MCF 10A (cell line): ENCODE data around the gene DSCAML1. TPM values are rescaled to one million over a fixed set of nuclear protein-coding genes. Genes with fewer than 3 reads are reported as not detected.

Experiments used
- BruUV-seq: library from RNA; stranded (reverse); fragments of 400-500 nt; replicated peaks from 2 replicates; lab custom pipeline; 2021; lab: Mats Ljungman, UMichigan
- CTCF ChIA-PET: fragments of 300-600 bp; sonication (Branson Sonifier 250); formaldehyde crosslinking; extraction: SDS; loops from one replicate; lab custom pipeline; 2021; ENCODE audit warnings: antibody characterized with exemption, inconsistent platforms; lab: Yijun Ruan, JAX
- POLR2A ChIA-PET: fragments of 300-600, 350-650 bp; sonication (Branson Sonifier 250); formaldehyde crosslinking; extraction: SDS; loops from one replicate; lab custom pipeline; 2020; ENCODE audit warnings: antibody characterized with exemption, inconsistent platforms; lab: Yijun Ruan, JAX
- DNase-seq: peaks from one replicate; pipeline ENCODE4 v3.0.0-alpha.2; 2018; ENCODE audit not compliant: unreplicated experiment
- H3K27ac Mint-ChIP-seq: one replicate; pipeline ENCODE4 v1.8.0; 2022; ENCODE audit warnings: mild to moderate bottlenecking, low read depth, mixed read lengths; ENCODE audit not compliant: unreplicated experiment
- H3K27me3 Mint-ChIP-seq: one replicate; pipeline ENCODE4 v1.8.0; 2022; ENCODE audit warnings: mixed read lengths; ENCODE audit not compliant: insufficient read depth, unreplicated experiment
- H3K36me3 Mint-ChIP-seq: one replicate; pipeline ENCODE4 v1.8.0; 2022; ENCODE audit warnings: mild to moderate bottlenecking, moderate library complexity, mixed read lengths; ENCODE audit not compliant: insufficient read depth, unreplicated experiment
- H3K4me1 Mint-ChIP-seq: one replicate; pipeline ENCODE4 v1.8.0; 2022; ENCODE audit warnings: mixed read lengths; ENCODE audit not compliant: insufficient read depth, unreplicated experiment
- H3K4me3 Mint-ChIP-seq: one replicate; pipeline ENCODE4 v1.8.0; 2022; ENCODE audit warnings: mild to moderate bottlenecking, moderate library complexity, mixed read lengths; ENCODE audit not compliant: unreplicated experiment
- H3K9me3 Mint-ChIP-seq: one replicate; pipeline ENCODE4 v1.8.0; 2022; ENCODE audit warnings: mixed read lengths; ENCODE audit not compliant: unreplicated experiment
- intact Hi-C: fragments of 100-400 bp; cut with micrococcal nuclease; formaldehyde crosslinking; loops from 2 replicates; pipeline ENCODE4 v1.14.1; 2022
- total RNA-seq: library from RNA; stranded (reverse); gene quantifications from 2 replicates; pipeline ENCODE4 v1.2.3, GENCODE V29; 2022
- TF ChIP-seq, protein P1 (sequence below): fragments of 200-600 bp; IDR thresholded peaks from one replicate; pipeline ENCODE4 v1.8.0; 2022; ENCODE audit warnings: antibody characterized with exemption, mild to moderate bottlenecking; ENCODE audit not compliant: unreplicated experiment

The DSCAML1 gene
- total RNA-seq, 1 experiment from 2014 or later = not detected

DNA sequence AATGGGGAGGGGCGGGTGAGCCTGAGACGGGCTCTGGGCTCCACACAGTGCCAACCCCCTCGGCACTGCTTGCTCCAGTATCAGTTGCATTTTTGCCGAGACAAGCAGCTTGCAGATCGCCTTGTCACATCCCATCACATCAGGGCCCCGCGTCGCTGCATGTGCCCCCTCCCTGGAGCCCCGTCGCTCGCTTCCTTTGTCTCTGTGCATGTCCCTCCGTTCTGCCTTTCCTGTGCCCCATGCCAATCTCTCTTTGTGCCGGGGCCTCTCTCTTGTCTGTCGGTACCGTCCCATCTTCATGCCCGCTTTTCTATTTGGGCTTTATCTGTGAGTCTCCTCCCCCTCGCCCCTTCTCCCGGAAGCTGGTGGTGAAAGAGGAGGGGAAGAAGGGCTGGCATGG, 267.2 kb downstream of the DSCAML1 start:
- CTCF ChIA-PET = no interaction called here
- H3K4me1 Mint-ChIP-seq = no peaks in the 10 kb centered on the region
- H3K9me3 Mint-ChIP-seq = no peaks in the 10 kb centered on the region
- H3K27me3 Mint-ChIP-seq = peaks cover 40% of the 10 kb centered on the region
- H3K27ac Mint-ChIP-seq = no peak overlapping the region
- BruUV-seq = no TSS peak
- no peak overlapping the region for H3K4me3 Mint-ChIP-seq
- TF ChIP-seq, protein P1, sequence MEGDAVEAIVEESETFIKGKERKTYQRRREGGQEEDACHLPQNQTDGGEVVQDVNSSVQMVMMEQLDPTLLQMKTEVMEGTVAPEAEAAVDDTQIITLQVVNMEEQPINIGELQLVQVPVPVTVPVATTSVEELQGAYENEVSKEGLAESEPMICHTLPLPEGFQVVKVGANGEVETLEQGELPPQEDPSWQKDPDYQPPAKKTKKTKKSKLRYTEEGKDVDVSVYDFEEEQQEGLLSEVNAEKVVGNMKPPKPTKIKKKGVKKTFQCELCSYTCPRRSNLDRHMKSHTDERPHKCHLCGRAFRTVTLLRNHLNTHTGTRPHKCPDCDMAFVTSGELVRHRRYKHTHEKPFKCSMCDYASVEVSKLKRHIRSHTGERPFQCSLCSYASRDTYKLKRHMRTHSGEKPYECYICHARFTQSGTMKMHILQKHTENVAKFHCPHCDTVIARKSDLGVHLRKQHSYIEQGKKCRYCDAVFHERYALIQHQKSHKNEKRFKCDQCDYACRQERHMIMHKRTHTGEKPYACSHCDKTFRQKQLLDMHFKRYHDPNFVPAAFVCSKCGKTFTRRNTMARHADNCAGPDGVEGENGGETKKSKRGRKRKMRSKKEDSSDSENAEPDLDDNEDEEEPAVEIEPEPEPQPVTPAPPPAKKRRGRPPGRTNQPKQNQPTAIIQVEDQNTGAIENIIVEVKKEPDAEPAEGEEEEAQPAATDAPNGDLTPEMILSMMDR = no peak
- H3K36me3 Mint-ChIP-seq = no peaks in the 10 kb centered on the region
- POLR2A ChIA-PET = no interaction called here
- DNase-seq = no peak
- intact Hi-C loops = no loop called here

DNA sequence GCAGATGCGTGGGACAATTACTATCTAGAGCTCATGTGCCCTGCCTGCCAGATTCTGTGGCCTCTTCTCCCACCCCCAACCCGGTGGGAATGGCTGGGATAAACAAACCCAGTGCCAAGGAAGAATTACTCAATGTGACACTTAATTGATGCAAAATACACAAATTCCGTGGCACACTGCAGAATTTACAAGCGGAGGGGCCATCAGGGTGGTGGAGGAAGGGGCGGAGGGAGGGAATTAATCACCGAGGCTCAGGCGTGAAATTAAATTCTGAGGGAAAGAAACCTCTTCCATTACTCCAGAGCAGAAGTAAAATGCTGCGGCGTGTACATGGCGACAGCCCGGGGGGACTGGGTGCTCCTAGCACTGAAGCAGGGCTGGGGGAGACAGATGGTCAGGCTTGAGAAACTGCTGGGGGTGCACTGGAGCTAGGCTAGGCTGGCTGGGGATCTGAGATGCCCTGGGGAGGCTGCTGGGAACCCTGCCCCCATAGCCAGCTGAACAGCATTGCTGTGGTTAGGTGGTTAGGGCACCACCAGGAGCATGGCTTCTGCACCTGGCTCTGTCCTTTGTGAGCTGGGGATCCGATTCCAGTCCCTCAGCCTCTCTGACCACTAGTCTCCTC, 268.8 kb downstream of the DSCAML1 start:
- TF ChIP-seq, protein P1 = no peak
- intact Hi-C loops = no loop called here
- no peak for DNase-seq
- no peaks in the 10 kb centered on the region for H3K9me3 Mint-ChIP-seq
- ChIA-PET CTCF (interaction anchor here (1.1 kb wide), 1 partner anchor 419 kb away, joined by 3 read pairs; no protein-coding TSS in a partner anchor), POLR2A (no interaction called here)
- BruUV-seq = no TSS peak
- no peaks in the 10 kb centered on the region for H3K4me1 Mint-ChIP-seq
- no peak overlapping the region for H3K27ac Mint-ChIP-seq
- no peak overlapping the region for H3K4me3 Mint-ChIP-seq
- H3K36me3 Mint-ChIP-seq = no peaks in the 10 kb centered on the region
- H3K27me3 Mint-ChIP-seq = peaks cover 40% of the 10 kb centered on the region

DNA sequence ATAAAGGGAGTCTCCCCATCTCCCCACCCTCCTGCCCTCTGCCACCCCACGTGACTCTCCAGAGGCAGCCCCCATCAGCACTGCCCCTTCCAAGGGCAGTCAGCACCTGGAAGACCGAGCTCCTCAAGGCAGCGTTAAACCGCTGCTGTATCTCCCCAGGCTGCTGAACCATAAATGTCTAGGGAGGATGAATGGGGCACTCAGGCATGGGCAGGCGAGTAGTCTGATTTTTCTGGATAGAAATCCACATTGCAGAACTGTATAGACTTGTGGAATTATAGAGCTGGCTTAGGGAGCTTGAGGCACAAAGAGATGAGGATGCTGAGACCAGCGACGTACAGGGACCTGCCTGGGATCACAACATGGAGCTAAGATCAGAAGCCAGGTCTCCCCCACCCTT, 269.7 kb downstream of the DSCAML1 start:
- no TSS peak for BruUV-seq
- ChIA-PET CTCF (interaction anchor here (1.0 to 1.1 kb wide), 2 partner anchors 101 to 420 kb away, joined by 3 read pairs; no protein-coding TSS in a partner anchor), POLR2A (interaction anchor here (1.3 kb wide), 1 partner anchor 11 kb away, joined by 3 read pairs; no protein-coding TSS in a partner anchor)
- Mint-ChIP-seq H3K4me1 (no peaks in the 10 kb centered on the region), H3K4me3 (no peak overlapping the region), H3K9me3 (no peaks in the 10 kb centered on the region), H3K36me3 (no peaks in the 10 kb centered on the region), H3K27ac (no peak overlapping the region), H3K27me3 (peaks cover 33% of the 10 kb centered on the region)
- intact Hi-C loops = no loop called here
- TF ChIP-seq, protein P1 = no peak
- DNase-seq = no peak

DNA sequence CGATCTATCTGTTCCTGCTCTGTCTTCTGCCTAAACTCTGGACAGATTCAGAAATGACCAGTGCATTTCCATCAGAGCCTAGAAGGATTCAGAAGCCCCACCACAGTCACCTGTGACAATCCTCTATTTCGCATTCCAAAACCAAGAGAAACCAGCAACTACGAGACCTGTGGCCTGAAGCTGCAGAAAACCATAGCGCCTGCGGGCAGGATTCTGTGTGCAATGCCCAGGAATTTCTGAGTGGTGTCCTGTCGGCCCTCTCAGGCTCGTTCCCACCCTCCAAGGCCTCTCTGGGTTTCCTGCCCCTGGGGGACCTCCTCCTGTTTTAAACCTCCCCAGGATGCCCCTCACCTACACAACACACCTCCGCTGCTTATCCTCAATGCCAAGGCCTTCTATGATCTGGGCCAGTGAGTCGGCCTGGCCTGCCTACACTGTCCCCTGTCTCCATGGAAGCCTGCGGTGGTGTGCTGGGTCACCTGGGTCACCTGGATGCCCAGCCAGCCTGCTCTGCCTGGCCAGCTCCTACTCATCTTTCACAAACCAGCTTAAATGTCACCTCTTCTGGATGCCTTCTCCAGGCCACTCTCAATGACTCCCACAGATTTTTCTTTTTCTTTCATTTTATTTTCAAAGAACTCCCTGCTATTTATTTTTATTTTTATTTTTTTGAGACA, 271.0 kb downstream of the DSCAML1 start:
- ChIA-PET CTCF (no interaction called here), POLR2A (interaction anchor here (0.6 to 1.3 kb wide), 2 partner anchors 12 to 16 kb away, joined by 3 read pairs; no protein-coding TSS in a partner anchor)
- Mint-ChIP-seq H3K9me3 (no peaks in the 10 kb centered on the region), H3K4me1 (no peaks in the 10 kb centered on the region), H3K4me3 (no peak overlapping the region), H3K36me3 (no peaks in the 10 kb centered on the region), H3K27ac (no peak overlapping the region), H3K27me3 (peaks cover 21% of the 10 kb centered on the region)
- TF ChIP-seq, protein P1 = no peak
- no peak for DNase-seq
- BruUV-seq = no TSS peak
- intact Hi-C loops = no loop called here
